Mesendoderm (in vitro differentiated cells): ENCODE results near the gene PLCL2.

ENCODE experiments used
- DNase-seq: peaks from one replicate; pipeline ENCODE4 v3.0.0; 2013
- H2AK5ac ChIP-seq: 2 replicates; pipeline ENCODE4 v1.6.1; 2013; ENCODE audit warnings: low read length, inconsistent platforms
- H2BK120ac ChIP-seq: 2 replicates; pipeline ENCODE4 v1.6.1; 2013; ENCODE audit warnings: low read depth, mild to moderate bottlenecking, low read length, moderate library complexity, mixed read lengths
- H2BK15ac ChIP-seq: replicated peaks from 2 replicates; pipeline ENCODE4 v1.6.1; 2013; ENCODE audit warnings: low read depth, mild to moderate bottlenecking, moderate library complexity
- H2BK5ac ChIP-seq: 2 replicates; pipeline ENCODE4 v1.6.1; 2013; ENCODE audit warnings: low read length, inconsistent platforms
- H3K18ac ChIP-seq: 2 replicates; pipeline ENCODE4 v1.6.1; 2013; ENCODE audit warnings: mild to moderate bottlenecking, low read length, mixed read lengths
- H3K23ac ChIP-seq: one replicate; pipeline ENCODE4 v1.6.1; 2013; ENCODE audit warnings: low read length
- H3K27ac ChIP-seq: 2 replicates; pipeline ENCODE4 v1.5.1; 2013; ENCODE audit warnings: low read depth, mild to moderate bottlenecking, inconsistent platforms, low read length, moderate library complexity
- H3K27me3 ChIP-seq: 2 replicates; pipeline ENCODE4 v1.6.1; 2013; ENCODE audit warnings: low read length, control low read depth, mild to moderate bottlenecking, inconsistent platforms; ENCODE audit not compliant: insufficient read depth, poor library complexity
- H3K36me3 ChIP-seq: 2 replicates; pipeline ENCODE4 v1.6.1; 2013; ENCODE audit warnings: low read length, inconsistent platforms; ENCODE audit not compliant: control insufficient read depth, insufficient read depth
- H3K4ac ChIP-seq: one replicate; pipeline ENCODE4 v1.6.1; 2013; ENCODE audit warnings: low read depth, mild to moderate bottlenecking, low read length, moderate library complexity
- H3K4me1 ChIP-seq: 2 replicates; pipeline ENCODE4 v1.6.1; 2013; ENCODE audit warnings: low read depth, low read length, inconsistent platforms; ENCODE audit not compliant: control insufficient read depth
- H3K4me2 ChIP-seq: 2 replicates; pipeline ENCODE4 v1.6.1; 2013; ENCODE audit warnings: low read length
- H3K4me3 ChIP-seq: 2 replicates; pipeline ENCODE4 v1.5.1; 2013; ENCODE audit warnings: mild to moderate bottlenecking, low read length
- H3K56ac ChIP-seq: one replicate; pipeline ENCODE4 v1.6.1; 2013; ENCODE audit warnings: low read length
- H3K79me1 ChIP-seq: 2 replicates; pipeline ENCODE4 v1.6.1; 2013; ENCODE audit warnings: low read length, inconsistent platforms
- H3K79me2 ChIP-seq: 2 replicates; pipeline ENCODE4 v1.6.1; 2013; ENCODE audit warnings: mild to moderate bottlenecking, low read length; ENCODE audit not compliant: control insufficient read depth, insufficient read depth
- H3K9ac ChIP-seq: 2 replicates; pipeline ENCODE4 v1.6.1; 2013; ENCODE audit warnings: low read length, inconsistent platforms
- H4K5ac ChIP-seq: one replicate; pipeline ENCODE4 v1.6.1; 2013; ENCODE audit warnings: low read length
- H4K8ac ChIP-seq: one replicate; pipeline ENCODE4 v1.6.1; 2013; ENCODE audit warnings: low read depth, mild to moderate bottlenecking, control low read depth, low read length, moderate library complexity
- WGBS: extraction: QIAGEN DNeasy Blood & Tissue Kit; methylation state at CpG from one replicate; pipeline ENCODE4 v1.1.7; 2013; ENCODE audit warnings: low lambda C conversion rate, missing lambda C conversion rate; ENCODE audit not compliant: insufficient coverage; ENCODE audit errors: extremely low coverage; 5-methylcytosine and 5-hydroxymethylcytosine counted together

Gene PLCL2

DNA sequence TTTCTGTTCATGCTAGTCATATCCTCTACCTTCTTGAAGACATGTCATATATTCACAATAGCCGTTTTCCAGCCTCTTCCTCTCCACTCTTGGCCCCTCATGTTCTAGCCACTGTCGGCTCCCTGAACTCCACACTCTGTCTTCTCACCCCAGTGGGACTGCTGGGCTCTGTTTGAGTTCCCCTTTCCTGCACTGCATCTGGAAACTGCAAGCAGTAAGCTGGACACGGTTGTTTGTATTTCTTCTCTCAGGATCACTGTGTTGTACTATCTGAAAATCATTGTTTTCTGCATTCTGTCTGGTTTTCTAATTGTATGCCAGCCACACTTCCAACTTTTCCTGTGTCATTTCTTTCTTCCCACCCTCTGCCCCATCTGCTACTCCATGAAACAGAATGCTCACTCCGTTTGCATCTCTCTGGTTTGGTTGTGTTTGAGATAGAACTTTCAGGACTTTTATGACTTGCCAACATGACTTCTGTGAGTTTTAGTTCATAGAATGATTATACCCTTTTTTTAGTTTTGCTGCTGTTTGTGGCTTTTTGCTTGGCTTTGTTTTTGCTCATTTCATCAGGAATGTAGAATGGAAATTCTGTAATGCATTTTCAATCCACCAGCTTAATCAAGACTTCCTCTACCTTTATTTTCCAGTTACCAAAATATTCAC, 192.3 kb downstream of the PLCL2 start:
- no peak overlapping the region for H2AK5ac ChIP-seq
- no peak overlapping the region for H3K27ac ChIP-seq
- no peak for DNase-seq
- H4K8ac ChIP-seq: no peak overlapping the region
- no CpG with 5 or more reads among the region's 4 CpGs for WGBS
- no peaks in the 10 kb centered on the region for H3K79me1 ChIP-seq
- H3K4ac ChIP-seq: no peak overlapping the region
- H3K56ac ChIP-seq: no peak overlapping the region
- H3K23ac ChIP-seq: no peak overlapping the region
- H3K79me2 ChIP-seq: no peaks in the 10 kb centered on the region
- H3K27me3 ChIP-seq: no peaks in the 10 kb centered on the region
- no peak overlapping the region for H2BK120ac ChIP-seq
- H3K4me3 ChIP-seq: no peak overlapping the region
- H3K4me2 ChIP-seq: no peak overlapping the region
- no peak overlapping the region for H2BK5ac ChIP-seq
- H3K9ac ChIP-seq: no peak overlapping the region
- H3K36me3 ChIP-seq: no peaks in the 10 kb centered on the region
- H2BK15ac ChIP-seq: no peak overlapping the region
- no peaks in the 10 kb centered on the region for H3K4me1 ChIP-seq
- H3K18ac ChIP-seq: no peak overlapping the region
- no peak overlapping the region for H4K5ac ChIP-seq

DNA sequence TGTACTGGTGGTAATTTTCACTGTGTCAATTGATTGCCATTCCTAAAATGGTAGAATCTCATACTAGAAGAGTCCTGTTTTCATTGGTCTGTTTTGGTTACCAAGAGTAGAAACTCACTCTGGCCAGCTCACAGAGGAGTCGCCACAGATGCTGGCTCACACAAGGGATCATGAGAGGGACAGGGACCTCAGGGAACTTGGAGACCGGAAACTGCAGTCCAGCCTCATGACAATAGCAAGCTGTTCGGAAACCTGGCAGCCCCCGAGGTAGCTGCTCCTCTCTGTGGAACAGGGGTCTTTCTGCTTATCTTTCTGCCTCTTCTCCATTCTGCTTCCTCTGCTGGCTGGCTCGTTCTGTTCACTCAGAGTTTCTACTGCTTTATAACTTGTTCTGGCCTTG, 192.9 kb downstream of the PLCL2 start:
- Histone ChIP-seq H3K36me3 (no peaks in the 10 kb centered on the region), H3K27ac (no peak overlapping the region), H4K8ac (no peak overlapping the region), H2BK120ac (no peak overlapping the region), H2BK15ac (no peak overlapping the region), H2AK5ac (no peak overlapping the region), H3K4ac (no peak overlapping the region), H3K56ac (no peak overlapping the region), H2BK5ac (no peak overlapping the region), H3K18ac (no peak overlapping the region), H3K9ac (no peak overlapping the region), H3K79me2 (no peaks in the 10 kb centered on the region), H4K5ac (no peak overlapping the region), H3K4me3 (no peak overlapping the region), H3K4me1 (no peaks in the 10 kb centered on the region), H3K23ac (no peak overlapping the region), H3K27me3 (no peaks in the 10 kb centered on the region), H3K79me1 (no peaks in the 10 kb centered on the region), H3K4me2 (no peak overlapping the region)
- no CpG with 5 or more reads among the region's 5 CpGs for WGBS
- no peak for DNase-seq

DNA sequence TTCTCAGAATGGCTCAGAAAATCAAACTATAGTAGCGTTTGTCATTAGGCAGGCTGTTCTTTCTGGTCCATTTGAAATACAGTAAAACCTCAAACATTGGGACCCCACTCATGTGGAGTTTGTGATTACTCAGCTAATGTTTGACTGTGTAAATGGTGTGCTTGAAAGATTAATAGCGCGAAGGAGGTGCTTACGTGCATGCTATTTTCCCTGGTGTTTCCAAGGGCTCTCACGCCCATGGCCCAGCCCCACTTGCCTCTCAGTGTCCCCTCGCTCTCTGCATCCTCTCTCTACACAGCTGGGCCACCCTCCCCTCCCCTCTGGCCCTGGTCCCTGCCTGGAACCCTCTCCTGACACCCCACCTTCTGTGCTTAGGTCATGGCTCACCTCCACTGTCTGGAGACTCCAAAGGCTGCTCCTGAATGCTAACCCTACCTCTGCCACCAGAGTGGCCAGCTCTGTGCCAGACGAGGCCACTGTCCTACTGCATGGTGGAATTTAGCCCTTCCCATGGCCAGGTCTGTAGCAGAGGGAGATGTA, 194.2 kb downstream of the PLCL2 start:
- Histone ChIP-seq H3K27me3 (no peaks in the 10 kb centered on the region), H2BK15ac (no peak overlapping the region), H3K27ac (no peak overlapping the region), H3K4me3 (no peak overlapping the region), H3K4me1 (no peaks in the 10 kb centered on the region), H2AK5ac (no peak overlapping the region), H3K4ac (no peak overlapping the region), H2BK120ac (no peak overlapping the region), H3K79me2 (no peaks in the 10 kb centered on the region), H3K4me2 (no peak overlapping the region), H2BK5ac (no peak overlapping the region), H4K5ac (no peak overlapping the region), H3K56ac (no peak overlapping the region), H3K36me3 (no peaks in the 10 kb centered on the region), H3K79me1 (no peaks in the 10 kb centered on the region), H3K9ac (no peak overlapping the region), H3K23ac (no peak overlapping the region), H4K8ac (no peak overlapping the region), H3K18ac (no peak overlapping the region)
- no CpG with 5 or more reads among the region's 7 CpGs for WGBS
- no peak for DNase-seq

DNA sequence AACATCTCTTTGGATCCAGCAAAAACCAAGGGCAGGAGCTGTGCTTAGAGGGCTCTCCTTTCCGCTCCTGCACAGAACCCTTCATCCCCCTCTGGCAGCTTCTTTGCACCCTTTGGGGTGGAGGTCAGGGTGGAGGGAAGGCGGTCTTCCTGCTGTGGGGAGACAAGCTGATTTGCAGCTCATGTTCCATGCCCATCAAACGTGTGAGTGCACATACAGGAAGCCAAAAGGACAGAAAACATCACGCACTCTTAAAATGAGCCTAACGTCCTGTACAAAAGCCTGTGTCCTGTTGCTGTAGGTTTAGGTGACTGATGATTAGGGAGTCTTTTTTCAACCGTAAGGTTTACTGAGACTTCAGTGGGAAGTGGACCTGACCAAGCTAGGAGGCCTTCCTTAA, 195.2 kb downstream of the PLCL2 start:
- Histone ChIP-seq H3K27me3 (no peaks in the 10 kb centered on the region), H2AK5ac (no peak overlapping the region), H3K79me1 (no peaks in the 10 kb centered on the region), H4K5ac (no peak overlapping the region), H3K4ac (no peak overlapping the region), H2BK15ac (no peak overlapping the region), H3K27ac (no peak overlapping the region), H3K56ac (no peak overlapping the region), H4K8ac (no peak overlapping the region), H3K18ac (no peak overlapping the region), H3K4me3 (no peak overlapping the region), H3K4me1 (no peaks in the 10 kb centered on the region), H2BK5ac (no peak overlapping the region), H3K36me3 (no peaks in the 10 kb centered on the region), H3K9ac (no peak overlapping the region), H3K79me2 (no peaks in the 10 kb centered on the region), H2BK120ac (no peak overlapping the region), H3K4me2 (no peak overlapping the region), H3K23ac (no peak overlapping the region)
- no CpG with 5 or more reads among the region's 6 CpGs for WGBS
- no peak for DNase-seq

DNA sequence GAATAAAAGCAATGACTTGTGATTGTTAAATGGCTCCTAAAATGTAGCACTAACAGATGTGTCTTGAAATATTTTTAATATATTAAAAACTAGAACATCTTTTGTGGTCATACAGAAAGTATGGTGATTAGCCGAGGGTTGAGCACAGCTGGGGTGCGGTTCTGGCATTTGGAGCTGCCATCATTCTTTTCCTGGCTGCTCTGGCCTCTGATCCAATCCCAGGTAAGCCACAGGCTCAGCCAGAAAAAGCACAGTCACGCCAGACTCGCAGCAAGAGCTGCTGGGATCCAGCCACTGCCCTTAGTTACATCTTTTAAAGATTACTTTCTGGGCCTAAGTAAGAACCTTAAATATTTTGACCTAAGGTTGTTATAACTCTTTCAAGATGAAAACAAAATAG, 196.8 kb downstream of the PLCL2 start:
- Histone ChIP-seq H2BK5ac (no peak overlapping the region), H2BK15ac (no peak overlapping the region), H2BK120ac (no peak overlapping the region), H4K8ac (no peak overlapping the region), H3K9ac (no peak overlapping the region), H3K36me3 (no peaks in the 10 kb centered on the region), H3K4me1 (no peaks in the 10 kb centered on the region), H3K79me2 (no peaks in the 10 kb centered on the region), H3K79me1 (no peaks in the 10 kb centered on the region), H3K4me3 (no peak overlapping the region), H3K23ac (no peak overlapping the region), H2AK5ac (no peak overlapping the region), H4K5ac (no peak overlapping the region), H3K27me3 (no peaks in the 10 kb centered on the region), H3K18ac (no peak overlapping the region), H3K27ac (no peak overlapping the region), H3K56ac (no peak overlapping the region), H3K4me2 (no peak overlapping the region), H3K4ac (no peak overlapping the region)
- no CpG with 5 or more reads among the region's 4 CpGs for WGBS
- DNase-seq: no peak

DNA sequence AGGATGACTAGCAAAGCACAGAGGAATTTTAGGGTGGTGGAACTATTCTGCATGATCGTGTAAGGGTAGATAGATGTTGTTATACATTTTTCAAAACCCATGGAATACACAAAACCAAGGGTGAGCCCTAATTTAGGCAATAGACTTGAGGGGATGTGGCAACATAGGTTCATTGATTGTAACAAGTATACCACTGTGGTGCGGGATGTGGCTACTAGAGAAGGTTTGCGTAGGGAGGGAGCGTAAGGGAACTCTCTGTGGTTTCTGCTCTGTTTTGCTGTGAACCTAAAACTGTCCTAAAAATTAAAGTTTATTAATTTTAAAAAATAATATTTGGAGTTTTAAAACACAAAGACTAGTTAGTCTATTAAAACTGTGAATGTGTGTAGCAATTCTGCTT, 202.8 kb downstream of the PLCL2 start:
- H2BK5ac ChIP-seq: no peak overlapping the region
- DNase-seq: no peak
- H3K79me1 ChIP-seq: no peaks in the 10 kb centered on the region
- no peaks in the 10 kb centered on the region for H3K4me1 ChIP-seq
- no peak overlapping the region for H4K8ac ChIP-seq
- no peak overlapping the region for H3K4ac ChIP-seq
- H3K23ac ChIP-seq: no peak overlapping the region
- no peak overlapping the region for H3K56ac ChIP-seq
- no peak overlapping the region for H2AK5ac ChIP-seq
- no peak overlapping the region for H2BK120ac ChIP-seq
- H3K9ac ChIP-seq: no peak overlapping the region
- H3K27ac ChIP-seq: no peak overlapping the region
- no peak overlapping the region for H3K4me3 ChIP-seq
- no peak overlapping the region for H2BK15ac ChIP-seq
- no peaks in the 10 kb centered on the region for H3K27me3 ChIP-seq
- no peaks in the 10 kb centered on the region for H3K36me3 ChIP-seq
- H3K4me2 ChIP-seq: no peak overlapping the region
- WGBS: no CpG with 5 or more reads among the region's 4 CpGs
- H3K79me2 ChIP-seq: no peaks in the 10 kb centered on the region
- no peak overlapping the region for H4K5ac ChIP-seq
- H3K18ac ChIP-seq: no peak overlapping the region
